T-helper 1 cell treated with Interleukin-12 subunit alpha and Interleukin-12 subunit beta and Interleukin-4 antibody, amounts not matched to agents 30 μg/mL and 1 μg/mL, for 36 hours (primary cell): ENCODE results near the gene TBL1X.

Source experiments
- H3K27ac Mint-ChIP-seq: one replicate; pipeline ENCODE4 v1.8.0; 2021; ENCODE audit warnings: mild to moderate bottlenecking, mixed read lengths
- H3K27me3 Mint-ChIP-seq: one replicate; pipeline ENCODE4 v1.8.0; 2021; ENCODE audit warnings: low read depth, mixed read lengths
- H3K36me3 Mint-ChIP-seq: one replicate; pipeline ENCODE4 v1.8.0; 2021; ENCODE audit warnings: low read depth, mixed read lengths
- H3K4me1 Mint-ChIP-seq: one replicate; pipeline ENCODE4 v1.8.0; 2021; ENCODE audit warnings: low read depth, mixed read lengths
- H3K4me3 Mint-ChIP-seq: one replicate; pipeline ENCODE4 v1.8.0; 2021; ENCODE audit warnings: mild to moderate bottlenecking, moderate library complexity, mixed read lengths
- H3K9me3 Mint-ChIP-seq: one replicate; pipeline ENCODE4 v1.8.0; 2021; ENCODE audit warnings: mixed read lengths

Gene TBL1X

DNA sequence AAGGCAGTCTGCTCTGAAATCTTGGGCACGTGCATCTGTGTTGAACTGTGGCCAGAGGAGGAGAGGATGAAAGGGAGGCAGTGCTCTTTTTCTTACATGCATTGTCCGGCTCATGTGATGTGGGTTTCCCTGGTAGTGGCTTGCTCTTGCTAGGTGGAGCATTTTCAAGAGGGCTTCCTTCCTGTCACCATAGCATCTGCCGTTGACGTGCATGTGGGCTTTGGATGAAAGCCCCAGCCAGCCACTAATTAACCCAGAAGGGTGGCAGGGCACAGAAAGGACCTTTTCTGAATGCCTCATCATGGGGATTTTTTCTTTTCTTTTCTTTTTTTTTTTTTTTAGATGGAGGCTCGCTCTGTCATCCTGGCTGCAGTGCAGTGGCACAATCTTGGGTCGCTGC, 179.5 kb downstream of the TBL1X start:
- Mint-ChIP-seq H3K4me1 (peaks cover 23% of the 10 kb centered on the region), H3K27ac (peak overlapping the region; percentile 36), H3K4me3 (peak overlapping the region; percentile 34), H3K27me3 (no peaks in the 10 kb centered on the region), H3K9me3 (no peaks in the 10 kb centered on the region), H3K36me3 (peaks cover 3% of the 10 kb centered on the region)

DNA sequence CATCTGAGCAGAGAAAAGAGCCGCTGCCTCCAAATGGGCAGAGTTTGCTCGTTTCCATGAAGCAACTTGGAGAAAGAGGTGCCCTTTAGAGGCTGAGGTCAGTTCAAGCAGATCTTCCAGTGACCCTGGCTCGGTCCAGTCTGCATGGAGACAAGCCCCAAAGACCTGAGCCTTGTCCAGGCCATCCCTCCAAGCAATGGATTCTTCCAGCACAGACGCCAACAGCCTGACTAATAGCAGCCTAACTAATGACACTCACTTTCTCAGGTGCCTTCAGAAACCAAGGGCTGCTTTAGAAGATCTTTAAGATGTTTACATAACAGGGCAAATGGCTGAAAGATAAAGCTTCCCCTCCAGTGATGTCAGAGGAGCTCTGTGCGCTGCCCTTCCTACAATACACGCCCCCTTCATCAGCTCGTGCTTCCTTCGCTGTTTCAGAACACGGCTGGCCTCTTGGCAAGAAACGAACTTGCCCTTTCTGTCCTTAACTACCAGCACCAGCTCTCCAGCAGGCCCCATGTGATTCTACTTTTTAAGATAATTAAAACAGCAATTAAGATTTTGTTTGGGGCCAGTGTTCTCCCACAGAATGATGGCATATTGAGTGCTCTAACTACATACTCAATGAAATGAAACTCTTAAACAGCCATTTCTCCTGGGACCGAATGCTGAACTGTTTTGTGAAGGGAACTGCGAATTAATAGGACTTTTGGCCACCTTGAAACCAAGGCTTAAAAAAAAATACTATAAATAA, 181.8 kb downstream of the TBL1X start:
- H3K4me3 Mint-ChIP-seq = no peak overlapping the region
- no peaks in the 10 kb centered on the region for H3K9me3 Mint-ChIP-seq
- peaks cover 3% of the 10 kb centered on the region for H3K36me3 Mint-ChIP-seq
- no peaks in the 10 kb centered on the region for H3K27me3 Mint-ChIP-seq
- no peak overlapping the region for H3K27ac Mint-ChIP-seq
- peaks cover 21% of the 10 kb centered on the region for H3K4me1 Mint-ChIP-seq

DNA sequence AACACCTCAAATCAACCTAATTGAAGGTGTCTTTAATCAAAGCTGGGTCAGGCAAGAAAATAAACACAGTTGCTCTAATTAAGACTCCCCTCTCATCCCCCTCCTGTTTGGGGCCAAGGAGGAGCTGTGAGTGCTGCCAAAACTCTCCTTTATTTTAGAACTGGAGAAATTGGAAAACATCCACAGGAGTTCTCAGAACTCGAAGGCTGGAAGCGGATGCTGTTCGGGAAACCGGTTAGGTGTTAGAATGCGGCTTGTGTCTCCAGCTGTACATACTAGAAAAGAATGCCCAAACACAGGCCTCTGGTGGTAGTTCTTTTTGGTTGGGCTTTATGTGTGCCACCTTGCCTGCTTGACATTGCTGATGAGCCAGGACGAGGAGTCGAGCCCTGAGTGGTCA, 182.6 kb downstream of the TBL1X start:
- Mint-ChIP-seq H3K27me3 (no peaks in the 10 kb centered on the region), H3K36me3 (no peaks in the 10 kb centered on the region), H3K4me3 (no peak overlapping the region), H3K4me1 (peaks cover 14% of the 10 kb centered on the region), H3K27ac (no peak overlapping the region), H3K9me3 (no peaks in the 10 kb centered on the region)

DNA sequence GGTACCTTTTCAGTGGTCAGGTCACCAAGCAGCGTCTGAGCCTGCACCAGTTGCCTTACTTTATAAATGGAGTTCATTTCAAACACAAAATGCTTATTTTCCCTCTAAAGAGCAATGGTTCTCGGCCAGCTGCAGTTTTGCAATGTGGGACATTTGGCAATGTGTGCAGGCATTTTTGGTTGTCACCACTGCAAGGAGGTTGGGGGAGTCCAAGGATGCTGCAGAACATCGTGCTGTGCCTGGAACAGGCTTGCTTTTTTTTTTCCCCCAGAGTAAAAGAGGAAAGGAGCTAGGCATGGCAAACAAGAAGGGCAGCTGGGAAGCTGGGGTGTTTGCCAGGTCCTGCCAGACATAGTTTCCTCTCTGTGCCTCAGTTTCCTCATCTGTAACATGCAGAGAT, 185.2 kb downstream of the TBL1X start:
- H3K27me3 Mint-ChIP-seq = no peaks in the 10 kb centered on the region
- H3K36me3 Mint-ChIP-seq = no peaks in the 10 kb centered on the region
- H3K4me3 Mint-ChIP-seq = no peak overlapping the region
- H3K27ac Mint-ChIP-seq = no peak overlapping the region
- peaks cover 2% of the 10 kb centered on the region for H3K4me1 Mint-ChIP-seq
- no peaks in the 10 kb centered on the region for H3K9me3 Mint-ChIP-seq

DNA sequence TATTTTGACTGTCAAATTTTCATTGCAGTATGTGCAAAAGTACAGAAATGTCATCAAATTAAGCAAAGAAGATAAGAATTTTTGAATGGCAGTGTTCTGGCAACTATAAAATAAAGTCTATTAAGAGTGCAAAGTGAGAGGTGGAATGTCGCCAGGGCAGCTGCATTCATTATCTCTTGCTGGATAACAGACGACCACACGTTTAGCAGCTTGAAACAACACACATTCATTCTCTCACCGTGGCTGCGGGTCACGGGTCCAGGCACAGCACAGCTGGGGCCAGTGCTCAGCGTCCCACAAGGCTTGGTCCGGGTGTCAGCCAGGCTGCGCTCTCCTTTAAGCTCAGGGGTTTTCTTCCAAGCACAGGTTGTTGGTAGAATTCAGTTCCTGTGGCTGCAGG, 186.9 kb downstream of the TBL1X start:
- Mint-ChIP-seq H3K27me3 (no peaks in the 10 kb centered on the region), H3K9me3 (no peaks in the 10 kb centered on the region), H3K27ac (no peak overlapping the region), H3K4me3 (no peak overlapping the region), H3K36me3 (no peaks in the 10 kb centered on the region), H3K4me1 (peaks cover 2% of the 10 kb centered on the region)

DNA sequence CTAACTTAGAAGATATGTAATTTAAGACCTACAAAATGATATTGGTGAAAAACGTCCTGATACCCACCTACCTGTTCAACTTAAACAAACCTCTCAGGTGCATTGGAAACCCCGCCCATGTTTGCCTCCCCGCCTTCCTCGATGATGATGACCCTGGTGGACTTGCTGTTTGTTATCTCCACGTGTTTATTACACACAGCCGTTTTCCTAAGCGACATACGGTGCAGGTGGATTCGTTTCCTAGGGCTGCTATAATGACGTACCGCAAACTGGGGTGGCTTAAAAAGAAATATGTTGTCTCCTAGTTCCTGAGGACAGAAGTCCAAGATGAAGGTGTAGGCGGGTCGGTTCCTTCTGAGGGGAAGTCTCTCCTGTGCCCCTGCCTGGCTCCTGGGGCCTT, 190.1 kb downstream of the TBL1X start:
- H3K27me3 Mint-ChIP-seq = no peaks in the 10 kb centered on the region
- H3K27ac Mint-ChIP-seq = no peak overlapping the region
- no peak overlapping the region for H3K4me3 Mint-ChIP-seq
- no peaks in the 10 kb centered on the region for H3K4me1 Mint-ChIP-seq
- H3K9me3 Mint-ChIP-seq = no peaks in the 10 kb centered on the region
- peaks cover 4% of the 10 kb centered on the region for H3K36me3 Mint-ChIP-seq

DNA sequence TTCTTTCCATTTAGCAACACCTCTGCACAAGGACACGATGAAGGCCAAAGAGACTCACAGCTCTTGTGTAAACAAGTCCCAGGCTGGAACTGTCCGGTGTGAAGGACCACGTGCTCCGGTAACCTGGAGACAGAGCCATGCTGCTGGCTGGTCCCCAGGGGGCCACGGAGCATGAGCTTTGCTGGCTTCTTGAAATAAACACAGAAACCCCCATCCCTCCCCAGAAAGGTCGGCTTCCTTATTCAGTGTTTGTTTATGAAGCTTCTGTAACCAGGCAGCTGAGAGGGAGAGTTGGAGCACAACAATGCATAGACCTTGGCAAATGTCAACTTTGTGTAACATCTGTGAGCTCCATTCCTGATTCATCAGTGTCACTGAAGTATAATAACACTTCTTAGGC, 191.4 kb downstream of the TBL1X start:
- Mint-ChIP-seq H3K27ac (no peak overlapping the region), H3K27me3 (no peaks in the 10 kb centered on the region), H3K4me3 (no peak overlapping the region), H3K9me3 (no peaks in the 10 kb centered on the region), H3K4me1 (no peaks in the 10 kb centered on the region), H3K36me3 (peaks cover 4% of the 10 kb centered on the region)

DNA sequence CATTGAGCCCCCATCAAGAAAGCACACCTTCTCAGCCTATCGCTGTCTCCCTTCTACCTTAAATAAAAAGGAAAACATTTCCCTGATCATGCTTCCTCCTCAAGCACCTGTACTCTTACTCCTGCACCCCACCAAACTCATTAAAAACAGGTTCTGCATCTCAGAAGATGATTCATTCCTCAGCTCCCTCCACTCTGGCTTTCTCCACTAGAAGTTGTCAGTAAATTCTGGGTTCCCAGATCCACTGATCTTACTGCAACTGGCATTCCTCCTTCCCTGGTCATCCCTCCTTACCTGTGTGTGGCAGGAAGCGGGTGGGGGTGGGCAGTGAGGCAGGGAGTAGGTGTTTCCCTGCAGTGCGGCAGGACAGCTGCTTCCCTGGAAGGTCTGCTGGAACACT, 192.0 kb downstream of the TBL1X start:
- Mint-ChIP-seq H3K27ac (no peak overlapping the region), H3K27me3 (no peaks in the 10 kb centered on the region), H3K36me3 (peaks cover 4% of the 10 kb centered on the region), H3K9me3 (no peaks in the 10 kb centered on the region), H3K4me3 (no peak overlapping the region), H3K4me1 (no peaks in the 10 kb centered on the region)

DNA sequence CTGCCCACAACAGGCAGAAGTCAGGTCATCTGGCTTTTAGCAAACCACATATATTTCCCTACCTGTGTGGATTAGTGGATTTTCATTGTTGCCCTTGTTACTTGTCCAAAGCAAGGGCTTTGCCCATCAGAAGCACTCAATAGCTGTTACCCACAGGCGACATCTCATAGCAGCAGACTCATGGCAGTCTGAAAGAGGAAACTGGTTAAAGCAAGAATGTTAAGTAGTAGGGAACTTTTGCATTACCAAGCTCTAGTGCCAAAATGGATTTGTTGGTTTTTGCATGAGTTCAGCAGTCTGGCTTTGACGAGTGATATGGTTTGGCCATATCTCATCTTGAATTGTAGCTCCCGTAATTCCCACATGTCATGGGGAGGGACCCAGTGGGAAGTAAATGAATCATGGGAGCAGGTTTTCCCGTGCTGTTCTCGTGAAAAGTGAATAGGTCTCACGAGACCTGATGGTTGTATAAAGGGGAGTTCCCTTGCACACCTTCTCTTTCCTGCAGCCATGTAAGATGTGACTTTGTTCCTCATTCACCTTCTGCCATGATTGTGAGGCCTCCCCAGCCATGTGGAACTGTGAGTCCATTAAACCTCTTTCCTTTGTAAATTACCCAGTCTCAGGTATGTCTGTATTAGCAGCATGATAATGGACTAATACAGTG, 192.9 kb downstream of the TBL1X start:
- Mint-ChIP-seq H3K36me3 (peaks cover 4% of the 10 kb centered on the region), H3K9me3 (no peaks in the 10 kb centered on the region), H3K27me3 (no peaks in the 10 kb centered on the region), H3K4me3 (no peak overlapping the region), H3K4me1 (no peaks in the 10 kb centered on the region), H3K27ac (no peak overlapping the region)

DNA sequence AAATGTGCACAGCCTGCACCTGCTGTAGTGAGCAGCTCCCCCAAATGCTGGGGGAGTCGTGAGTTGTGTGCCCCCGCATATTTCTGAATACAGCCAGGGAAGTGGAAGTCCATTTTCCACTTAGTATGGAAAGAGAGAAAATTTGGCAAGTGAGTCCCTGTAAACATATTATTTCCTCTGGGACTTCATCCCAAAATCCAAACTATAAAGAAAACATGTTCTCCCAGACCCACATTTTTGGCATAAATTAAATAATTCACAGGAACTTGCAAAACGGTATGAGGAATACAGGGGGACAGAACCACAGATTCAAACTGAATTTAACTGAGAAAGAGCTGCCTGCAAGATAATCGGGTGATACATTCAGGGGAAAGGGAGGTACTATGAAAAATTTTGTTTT, 193.6 kb downstream of the TBL1X start:
- peaks cover 4% of the 10 kb centered on the region for H3K36me3 Mint-ChIP-seq
- no peaks in the 10 kb centered on the region for H3K27me3 Mint-ChIP-seq
- no peaks in the 10 kb centered on the region for H3K9me3 Mint-ChIP-seq
- H3K4me3 Mint-ChIP-seq = no peak overlapping the region
- H3K27ac Mint-ChIP-seq = no peak overlapping the region
- no peaks in the 10 kb centered on the region for H3K4me1 Mint-ChIP-seq

DNA sequence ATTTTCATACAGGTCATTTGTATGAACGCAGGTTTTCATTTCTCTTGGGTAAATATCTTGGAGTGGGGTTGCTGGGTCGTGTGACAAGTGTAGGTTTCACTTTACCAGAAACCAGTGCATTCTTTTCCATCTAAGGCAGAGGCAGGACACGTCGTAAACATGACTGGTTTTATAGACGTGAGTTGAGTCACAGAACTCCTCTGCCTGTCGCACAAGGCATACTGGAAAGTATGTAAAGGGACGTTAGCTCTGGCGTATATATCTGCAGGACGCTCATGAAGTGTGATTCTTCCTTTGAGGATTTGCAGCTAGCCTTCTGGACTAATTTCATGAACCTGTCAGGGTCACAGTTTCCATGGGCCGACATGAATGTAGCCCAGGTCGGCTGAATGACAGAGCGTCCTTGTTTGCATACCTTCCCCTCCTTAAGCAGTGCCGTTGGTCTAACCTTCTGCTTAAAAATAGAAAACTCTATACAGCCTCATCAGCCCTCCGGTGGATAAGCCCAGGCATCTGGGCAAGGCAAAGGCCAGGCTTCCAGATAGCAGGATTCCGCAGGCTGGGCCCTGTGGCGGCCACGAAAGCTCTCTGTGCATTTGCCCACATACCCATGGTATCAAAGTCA, 194.8 kb downstream of the TBL1X start:
- H3K4me1 Mint-ChIP-seq = no peaks in the 10 kb centered on the region

DNA sequence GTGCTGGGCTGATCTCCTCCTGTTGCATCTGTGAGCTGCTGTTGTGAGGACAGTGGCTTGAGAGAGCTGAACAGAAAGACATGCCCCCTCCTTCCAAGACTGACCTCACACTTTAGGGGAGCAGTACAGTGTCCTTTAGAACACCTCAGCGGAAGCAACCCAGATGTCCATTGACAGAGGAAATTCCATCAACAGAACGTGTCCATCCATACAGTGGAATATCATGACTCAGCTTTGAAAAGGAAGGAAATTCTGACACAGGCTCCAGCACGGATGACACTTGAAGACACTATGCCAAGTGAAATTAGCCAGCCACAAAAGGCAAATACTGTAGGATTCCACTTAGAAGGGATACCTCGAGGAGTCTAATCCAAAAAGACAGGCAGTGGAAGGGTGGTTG, 197.3 kb downstream of the TBL1X start:
- Mint-ChIP-seq H3K27me3 (no peaks in the 10 kb centered on the region), H3K4me3 (no peak overlapping the region), H3K27ac (no peak overlapping the region), H3K4me1 (no peaks in the 10 kb centered on the region), H3K9me3 (no peaks in the 10 kb centered on the region), H3K36me3 (peaks cover 4% of the 10 kb centered on the region)

More for the DNA sequence above, 194.8 kb downstream of the TBL1X start:
- Mint-ChIP-seq H3K27me3 (no peaks in the 10 kb centered on the region), H3K9me3 (no peaks in the 10 kb centered on the region), H3K36me3 (peaks cover 4% of the 10 kb centered on the region), H3K27ac (no peak overlapping the region), H3K4me3 (no peak overlapping the region)

DNA sequence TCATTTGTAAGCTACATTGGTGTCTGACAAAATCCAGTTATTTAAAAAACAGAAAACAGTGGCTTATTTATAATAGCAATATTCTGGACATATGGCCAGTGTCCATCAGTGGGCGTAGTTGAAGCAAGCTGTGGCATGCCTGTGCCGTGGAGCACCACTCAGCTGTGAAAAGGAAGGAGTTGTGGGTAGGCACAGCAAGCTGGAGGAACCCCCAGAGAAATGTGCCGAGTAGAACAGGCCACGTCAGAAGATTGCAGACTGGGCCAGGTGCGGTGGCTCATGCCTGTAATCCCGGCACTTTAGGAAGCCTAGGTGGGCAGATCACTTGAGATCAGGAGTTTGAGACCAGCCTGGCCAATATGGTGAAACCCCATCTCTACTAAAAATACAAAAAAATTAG, 198.4 kb downstream of the TBL1X start:
- no peaks in the 10 kb centered on the region for H3K27me3 Mint-ChIP-seq
- H3K4me1 Mint-ChIP-seq = no peaks in the 10 kb centered on the region
- H3K36me3 Mint-ChIP-seq = peaks cover under 1% of the 10 kb centered on the region
- no peak overlapping the region for H3K4me3 Mint-ChIP-seq
- no peak overlapping the region for H3K27ac Mint-ChIP-seq
- H3K9me3 Mint-ChIP-seq = no peaks in the 10 kb centered on the region

DNA sequence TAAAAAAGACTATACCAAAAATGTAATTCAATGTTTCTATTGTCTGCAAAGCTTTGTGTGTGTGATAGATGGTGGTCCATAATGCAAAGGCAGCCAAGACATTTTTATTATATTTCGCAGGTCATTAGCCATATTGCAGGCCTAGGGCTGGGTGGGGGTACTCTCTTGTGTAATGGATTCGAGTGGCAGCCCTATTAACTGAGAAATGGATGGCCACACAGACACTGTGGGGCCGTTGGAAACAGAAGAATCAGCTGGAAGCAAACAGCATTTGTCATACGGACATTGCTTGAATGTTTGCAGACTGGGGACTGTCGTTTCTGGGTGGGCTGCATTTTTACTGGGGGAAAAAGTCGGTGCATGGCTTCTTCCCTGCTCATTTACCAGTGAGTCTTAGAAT, 199.4 kb downstream of the TBL1X start:
- Mint-ChIP-seq H3K4me3 (no peak overlapping the region), H3K36me3 (no peaks in the 10 kb centered on the region), H3K4me1 (no peaks in the 10 kb centered on the region), H3K27me3 (no peaks in the 10 kb centered on the region), H3K27ac (no peak overlapping the region), H3K9me3 (no peaks in the 10 kb centered on the region)

DNA sequence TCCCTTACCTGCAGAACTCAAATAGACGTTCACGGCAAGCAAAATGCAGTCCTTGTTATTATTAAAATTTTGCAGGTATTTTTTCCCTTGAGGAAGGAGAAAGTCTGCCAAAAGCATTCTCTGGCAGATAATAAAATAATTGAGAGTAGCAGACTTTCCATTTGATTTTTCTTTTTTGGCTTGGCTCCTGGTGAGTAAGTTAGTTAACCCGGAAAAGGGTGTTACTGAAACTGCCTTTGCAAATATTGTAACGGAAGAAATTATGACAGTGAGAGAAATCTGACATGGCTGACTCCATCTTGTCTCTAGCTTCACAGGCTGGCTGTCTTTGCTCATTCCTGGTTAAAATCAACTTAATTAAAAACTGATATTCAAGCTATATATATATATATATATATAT, 200.3 kb downstream of the TBL1X start:
- H3K27ac Mint-ChIP-seq = no peak overlapping the region
- H3K4me1 Mint-ChIP-seq = no peaks in the 10 kb centered on the region
- no peaks in the 10 kb centered on the region for H3K27me3 Mint-ChIP-seq
- no peaks in the 10 kb centered on the region for H3K36me3 Mint-ChIP-seq
- no peak overlapping the region for H3K4me3 Mint-ChIP-seq
- no peaks in the 10 kb centered on the region for H3K9me3 Mint-ChIP-seq
